Thyroid gland (tissue), 4 donors: ENCODE data around the gene CCDC88C. TPM values are rescaled to one million over a fixed set of nuclear protein-coding genes. Genes with fewer than 3 reads are reported as not detected.

Source experiments
- DNase-seq, 2 donors: peaks; one replicate each; pipeline ENCODE4 v3.0.0-alpha.2; 2019
- H3K27ac ChIP-seq, 3 donors: fragments of 200-600 bp; sonication (generic); 1 replicate in 2 of 3; 2 replicates in 1 of 3; pipeline ENCODE4 v1.5.1; 2016 to 2019; ENCODE audit warnings: mild to moderate bottlenecking in 1 of 3, moderate library complexity in 1 of 3
- H3K27me3 ChIP-seq: fragments of 200-600 bp; sonication (generic); one replicate; pipeline ENCODE4 v1.5.1; 2019
- H3K36me3 ChIP-seq, 2 donors: fragments of 200-600 bp; sonication (generic); one replicate each; pipeline ENCODE4 v1.5.1; 2016 to 2019
- H3K4me1 ChIP-seq, 2 donors: fragments of 200-600 bp; sonication (generic); one replicate each; pipeline ENCODE4 v1.5.1; 2017 to 2019
- H3K4me3 ChIP-seq, 3 donors: fragments of 200-600 bp; sonication (generic); replicated peaks in 1 of 3; 1 replicate in 2 of 3; 2 replicates in 1 of 3; pipeline ENCODE4 v1.5.1; 2016; ENCODE audit warnings: mild to moderate bottlenecking in 1 of 3
- H3K9me3 ChIP-seq: fragments of 200-600 bp; sonication (generic); one replicate; pipeline ENCODE4 v1.5.1; 2017
- POLR2A ChIP-seq, 2 donors: fragments of 450-650 bp; IDR thresholded peaks; one replicate each; pipeline ENCODE4 v1.6.1; 2017; ENCODE audit warnings: antibody characterized with exemption in 2 of 2, mild to moderate bottlenecking in 2 of 2, moderate library complexity in 1 of 2
- WGBS, 2 donors: methylation state at CpG; one replicate each; pipeline ENCODE4 v1.1.5; 2017; 5-methylcytosine and 5-hydroxymethylcytosine counted together
- intact Hi-C: fragments of 100-400 bp; cut with DNase I; formaldehyde crosslinking; loops from one replicate; pipeline ENCODE4 v1.15.1; 2023
- total RNA-seq, 4 donors: library from RNA; depleted of rRNA; stranded (reverse); fragments of >200 nt; gene quantifications; one replicate each; pipeline ENCODE4 v1.2.3, GENCODE V29; 2016
- TF ChIP-seq, protein P1 (sequence below), 6 experiments: fragments of 200-600 bp in 3 of 6; fragments of 450-650 bp in 3 of 6; sonication (generic) in 3 of 6; IDR thresholded peaks; one replicate each; pipeline ENCODE4 v1.5.1; 2016 to 2019; ENCODE audit warnings: antibody characterized with exemption in 6 of 6, mild to moderate bottlenecking in 2 of 6, inconsistent platforms in 1 of 6, moderate library complexity in 1 of 6

The CCDC88C gene
- total RNA-seq, 4 donors from 2014 or later = 3.0 to 6.3 (median 5.8) TPM

- Histone ChIP-seq H3K27ac (no peak overlapping the region), H3K4me1 (peaks cover 11 to 16% of the 10 kb centered on the region in 2 donors), H3K9me3 (no peaks in the 10 kb centered on the region), H3K4me3 (no peak overlapping the region), H3K27me3 (no peaks in the 10 kb centered on the region), H3K36me3 (no peaks in the 10 kb centered on the region)
- 70 to 79% methylated on average over 12 of the region's 12 CpGs for WGBS, 2 donors
- intact Hi-C loops = no loop called here
- DNase-seq = no peak
- TF ChIP-seq POLR2A (IDR thresholded peaks at IDR 0.05) = no peak
- TF ChIP-seq, protein P1, sequence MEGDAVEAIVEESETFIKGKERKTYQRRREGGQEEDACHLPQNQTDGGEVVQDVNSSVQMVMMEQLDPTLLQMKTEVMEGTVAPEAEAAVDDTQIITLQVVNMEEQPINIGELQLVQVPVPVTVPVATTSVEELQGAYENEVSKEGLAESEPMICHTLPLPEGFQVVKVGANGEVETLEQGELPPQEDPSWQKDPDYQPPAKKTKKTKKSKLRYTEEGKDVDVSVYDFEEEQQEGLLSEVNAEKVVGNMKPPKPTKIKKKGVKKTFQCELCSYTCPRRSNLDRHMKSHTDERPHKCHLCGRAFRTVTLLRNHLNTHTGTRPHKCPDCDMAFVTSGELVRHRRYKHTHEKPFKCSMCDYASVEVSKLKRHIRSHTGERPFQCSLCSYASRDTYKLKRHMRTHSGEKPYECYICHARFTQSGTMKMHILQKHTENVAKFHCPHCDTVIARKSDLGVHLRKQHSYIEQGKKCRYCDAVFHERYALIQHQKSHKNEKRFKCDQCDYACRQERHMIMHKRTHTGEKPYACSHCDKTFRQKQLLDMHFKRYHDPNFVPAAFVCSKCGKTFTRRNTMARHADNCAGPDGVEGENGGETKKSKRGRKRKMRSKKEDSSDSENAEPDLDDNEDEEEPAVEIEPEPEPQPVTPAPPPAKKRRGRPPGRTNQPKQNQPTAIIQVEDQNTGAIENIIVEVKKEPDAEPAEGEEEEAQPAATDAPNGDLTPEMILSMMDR (IDR thresholded peaks at IDR 0.05) = no peak
These were observed 61.3 kb downstream of the CCDC88C start for GRCh38 chr14:91356181-91356763.

- WGBS, 2 donors = 78 to 83% methylated on average over 27 of the region's 27 CpGs
- Histone ChIP-seq H3K27me3 (no peaks in the 10 kb centered on the region), H3K27ac (no peak overlapping the region), H3K9me3 (no peaks in the 10 kb centered on the region), H3K4me1 (peaks cover 11 to 16% of the 10 kb centered on the region in 2 donors), H3K36me3 (no peaks in the 10 kb centered on the region), H3K4me3 (no peak overlapping the region)
- TF ChIP-seq, protein P1 (IDR thresholded peaks at IDR 0.05) = peak in 1 of 6 experiments; percentile 11
- TF ChIP-seq POLR2A (IDR thresholded peaks at IDR 0.05) = no peak
- intact Hi-C loops = no loop called here
- no peak for DNase-seq
These were observed 62.5 kb downstream of the CCDC88C start for GRCh38 chr14:91354979-91355685.

DNA sequence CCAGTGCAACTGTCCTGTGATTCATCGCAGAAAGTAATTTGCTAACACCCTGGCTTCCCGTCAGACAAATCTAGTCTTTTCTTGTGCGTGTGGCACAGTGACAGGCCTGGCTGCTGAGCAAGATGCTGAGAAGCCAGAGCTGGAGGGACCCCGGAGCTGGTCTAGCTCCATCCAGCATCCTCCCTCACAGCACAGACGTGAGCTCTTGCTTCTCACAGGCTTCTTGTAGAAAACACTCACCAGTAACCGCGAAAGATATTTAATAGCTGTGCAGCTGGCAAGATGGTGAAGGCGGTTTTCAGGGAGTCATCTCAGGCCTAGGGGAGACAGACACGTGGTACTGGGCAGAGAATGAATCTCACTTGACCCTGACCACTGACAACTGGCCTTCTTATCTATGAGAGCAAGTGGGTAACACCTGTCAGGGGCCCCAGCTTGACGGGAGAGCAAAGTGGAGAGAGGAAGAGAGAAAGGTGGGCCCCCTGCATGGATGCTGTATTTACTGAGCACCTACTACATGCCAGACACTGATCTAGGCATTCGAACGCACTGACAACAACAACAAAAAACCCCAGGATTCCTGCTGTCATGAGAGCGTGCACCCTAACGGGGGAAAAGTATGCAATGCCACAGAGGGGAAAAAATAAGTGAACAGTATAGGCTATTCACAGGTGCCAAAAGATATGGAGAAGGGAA lies 63.3 kb downstream of the CCDC88C start:
- Histone ChIP-seq H3K4me3 (no peak overlapping the region), H3K9me3 (no peaks in the 10 kb centered on the region), H3K36me3 (no peaks in the 10 kb centered on the region), H3K27ac (no peak overlapping the region), H3K27me3 (no peaks in the 10 kb centered on the region), H3K4me1 (peaks cover 11 to 16% of the 10 kb centered on the region in 2 donors)
- intact Hi-C loops = no loop called here
- DNase-seq = no peak
- TF ChIP-seq, protein P1 (IDR thresholded peaks at IDR 0.05) = no peak
- no peak for TF ChIP-seq POLR2A (IDR thresholded peaks at IDR 0.05)
- WGBS, 2 donors = 89 to 91% methylated on average over 14 of the region's 14 CpGs

- H3K27me3 ChIP-seq = no peaks in the 10 kb centered on the region
- no peaks in the 10 kb centered on the region for H3K9me3 ChIP-seq
- WGBS, 2 donors = 69 to 71% methylated on average over 17 of the region's 17 CpGs
- peaks cover 11 to 16% of the 10 kb centered on the region in 2 donors for H3K4me1 ChIP-seq
- H3K36me3 ChIP-seq = no peaks in the 10 kb centered on the region
- intact Hi-C loops = no loop called here
- H3K27ac ChIP-seq = no peak overlapping the region
- DNase-seq = no peak
- no peak for TF ChIP-seq POLR2A (IDR thresholded peaks at IDR 0.05)
- no peak overlapping the region for H3K4me3 ChIP-seq
These were observed 64.6 kb downstream of the CCDC88C start for GRCh38 chr14:91352728-91353692.

GRCh38 chr14:91352053-91352452 lies 65.6 kb downstream of the CCDC88C start:
- 14 to 17% methylated on average over 19 of the region's 19 CpGs for WGBS, 2 donors
- TF ChIP-seq, protein P1 (IDR thresholded peaks at IDR 0.05) = no peak
- TF ChIP-seq POLR2A (IDR thresholded peaks at IDR 0.05) = no peak
- intact Hi-C loops = no loop called here
- no peaks in the 10 kb centered on the region for H3K9me3 ChIP-seq
- H3K4me1 ChIP-seq = peaks cover 11 to 16% of the 10 kb centered on the region in 2 donors
- H3K4me3 ChIP-seq = no peak overlapping the region
- H3K27me3 ChIP-seq = no peaks in the 10 kb centered on the region
- DNase-seq = peak; percentile 70 to 75
- H3K36me3 ChIP-seq = no peaks in the 10 kb centered on the region
- no peak overlapping the region for H3K27ac ChIP-seq
